ENCODE results near the gene SLC24A3. TPM values are rescaled to one million over a fixed set of nuclear protein-coding genes. Genes with fewer than 3 reads are reported as not detected.

The SLC24A3 gene
- total RNA-seq, 4 donors from 2014 or later, result 1.6 to 38.8 (median 3.7) TPM

DNA sequence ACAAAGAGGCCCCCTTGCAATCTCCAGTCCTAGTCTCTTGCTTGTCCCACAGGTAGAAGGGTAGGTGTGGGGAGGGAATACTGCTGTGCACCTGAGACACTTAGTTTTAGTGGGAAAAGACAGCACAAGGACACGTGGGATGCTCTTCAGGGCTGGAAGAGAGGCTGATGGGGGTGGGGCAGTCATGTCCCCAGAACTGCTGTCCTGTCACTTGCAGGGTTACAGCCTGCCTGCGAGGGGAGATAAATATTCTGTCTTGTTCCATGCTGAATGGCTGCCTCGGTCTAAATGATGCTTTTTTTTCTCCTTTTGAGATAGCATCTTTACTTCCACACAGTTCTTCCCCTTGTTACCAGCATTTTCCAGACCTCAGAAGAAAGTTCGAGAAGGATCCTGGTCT lies 106.2 kb downstream of the SLC24A3 start:
- TF ChIP-seq, protein P1, sequence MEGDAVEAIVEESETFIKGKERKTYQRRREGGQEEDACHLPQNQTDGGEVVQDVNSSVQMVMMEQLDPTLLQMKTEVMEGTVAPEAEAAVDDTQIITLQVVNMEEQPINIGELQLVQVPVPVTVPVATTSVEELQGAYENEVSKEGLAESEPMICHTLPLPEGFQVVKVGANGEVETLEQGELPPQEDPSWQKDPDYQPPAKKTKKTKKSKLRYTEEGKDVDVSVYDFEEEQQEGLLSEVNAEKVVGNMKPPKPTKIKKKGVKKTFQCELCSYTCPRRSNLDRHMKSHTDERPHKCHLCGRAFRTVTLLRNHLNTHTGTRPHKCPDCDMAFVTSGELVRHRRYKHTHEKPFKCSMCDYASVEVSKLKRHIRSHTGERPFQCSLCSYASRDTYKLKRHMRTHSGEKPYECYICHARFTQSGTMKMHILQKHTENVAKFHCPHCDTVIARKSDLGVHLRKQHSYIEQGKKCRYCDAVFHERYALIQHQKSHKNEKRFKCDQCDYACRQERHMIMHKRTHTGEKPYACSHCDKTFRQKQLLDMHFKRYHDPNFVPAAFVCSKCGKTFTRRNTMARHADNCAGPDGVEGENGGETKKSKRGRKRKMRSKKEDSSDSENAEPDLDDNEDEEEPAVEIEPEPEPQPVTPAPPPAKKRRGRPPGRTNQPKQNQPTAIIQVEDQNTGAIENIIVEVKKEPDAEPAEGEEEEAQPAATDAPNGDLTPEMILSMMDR (IDR thresholded peaks at IDR 0.05), result no peak
- TF ChIP-seq POLR2A (IDR thresholded peaks at IDR 0.05), result no peak
- no peaks in the 10 kb centered on the region for H3K27me3 ChIP-seq
- no peaks in the 10 kb centered on the region for H3K4me1 ChIP-seq
- H3K27ac ChIP-seq, result no peak overlapping the region
- no peak for DNase-seq
- no peaks in the 10 kb centered on the region for H3K9me3 ChIP-seq
- H3K36me3 ChIP-seq, result no peaks in the 10 kb centered on the region
- H3K4me3 ChIP-seq, result no peak overlapping the region

DNA sequence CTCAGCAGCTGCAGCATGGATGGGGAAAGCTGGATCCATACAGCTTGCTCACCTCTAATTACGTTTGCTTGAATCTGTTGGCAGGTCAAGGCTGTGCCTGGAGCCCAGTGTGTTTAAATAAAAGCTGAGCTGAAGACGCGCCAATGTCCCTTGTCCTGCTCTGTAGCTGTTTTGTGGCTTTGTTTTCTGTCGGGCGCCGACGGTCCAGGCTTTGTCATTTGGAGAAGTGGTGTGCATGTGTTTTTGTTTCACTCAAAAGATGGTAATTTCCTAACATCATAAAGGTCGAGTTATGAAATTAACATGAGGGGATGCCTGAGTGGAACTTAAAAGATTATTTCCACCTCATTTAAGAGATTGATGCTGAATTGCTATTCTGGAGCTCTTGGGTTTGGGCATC lies 107.6 kb downstream of the SLC24A3 start:
- no peaks in the 10 kb centered on the region for H3K9me3 ChIP-seq
- no peaks in the 10 kb centered on the region for H3K4me1 ChIP-seq
- H3K27ac ChIP-seq, result no peak overlapping the region
- no peaks in the 10 kb centered on the region for H3K36me3 ChIP-seq
- no peak for DNase-seq
- no peak overlapping the region for H3K4me3 ChIP-seq
- TF ChIP-seq, protein P1 (IDR thresholded peaks at IDR 0.05), result no peak
- TF ChIP-seq POLR2A (IDR thresholded peaks at IDR 0.05), result no peak
- no peaks in the 10 kb centered on the region for H3K27me3 ChIP-seq

DNA sequence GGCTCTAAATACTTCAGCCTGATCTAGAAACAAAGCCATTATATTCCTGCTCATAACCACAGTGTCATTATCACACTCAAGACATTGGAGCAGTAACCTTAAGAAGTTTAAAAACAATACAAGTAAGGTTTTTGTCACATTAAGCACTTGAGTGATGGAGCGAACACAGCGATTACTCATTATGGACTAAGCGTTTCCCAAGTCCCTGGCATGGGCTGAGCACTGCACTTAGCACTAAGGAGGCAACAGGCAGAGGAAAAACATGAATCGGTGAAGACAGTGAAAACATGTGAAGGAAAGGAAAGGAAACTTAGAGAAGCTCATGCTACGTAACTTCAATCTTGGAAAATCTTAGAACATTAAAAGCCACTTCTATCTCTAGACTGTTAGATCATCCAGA lies 108.7 kb downstream of the SLC24A3 start:
- Histone ChIP-seq H3K9me3 (no peaks in the 10 kb centered on the region), H3K4me3 (no peak overlapping the region), H3K27me3 (no peaks in the 10 kb centered on the region), H3K36me3 (no peaks in the 10 kb centered on the region), H3K27ac (no peak overlapping the region), H3K4me1 (no peaks in the 10 kb centered on the region)
- TF ChIP-seq POLR2A (IDR thresholded peaks at IDR 0.05), result no peak
- TF ChIP-seq, protein P1 (IDR thresholded peaks at IDR 0.05), result no peak
- no peak for DNase-seq

DNA sequence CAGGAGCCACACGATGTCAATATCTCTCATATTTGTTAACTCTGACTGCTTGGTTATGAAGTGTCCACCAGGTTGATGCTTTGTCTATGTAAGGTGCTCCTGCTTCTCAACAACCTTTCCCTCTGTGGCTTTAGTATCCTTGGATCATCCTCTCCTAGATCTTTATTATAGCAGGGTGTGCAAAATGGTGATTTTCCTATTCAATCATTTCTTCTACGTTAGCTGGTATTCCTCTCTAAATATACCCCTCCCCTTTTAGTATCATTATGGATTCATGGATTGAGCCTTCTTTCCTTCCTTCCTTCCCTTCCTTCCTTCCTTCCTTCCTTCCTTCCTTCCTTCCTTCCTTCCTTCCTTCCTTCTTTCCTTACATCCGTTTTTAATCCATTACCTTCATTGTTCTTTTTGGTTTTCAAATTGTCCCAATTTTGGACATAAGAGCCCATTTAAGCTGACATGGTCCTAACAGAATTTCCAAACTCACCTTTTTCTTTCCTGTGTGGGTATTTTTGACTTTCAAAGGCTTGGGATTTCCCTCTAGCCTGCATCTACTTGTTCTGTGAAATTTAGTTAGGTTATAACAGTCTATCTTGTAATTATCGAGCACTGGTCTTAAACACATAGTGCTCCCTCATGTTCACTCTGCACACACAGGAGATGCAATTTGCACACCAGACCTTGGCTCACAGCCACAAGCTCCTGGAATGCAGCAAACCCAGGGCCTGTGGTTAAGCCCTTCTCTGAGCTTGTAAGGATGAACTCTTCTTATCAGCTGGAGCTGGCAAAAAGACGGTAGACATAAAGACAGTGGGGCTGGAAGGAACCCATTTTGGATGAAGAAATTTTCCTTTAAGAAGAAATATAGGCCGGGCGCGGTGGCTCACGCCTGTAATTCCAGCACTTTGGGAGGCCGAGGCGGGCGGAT lies 109.9 kb downstream of the SLC24A3 start:
- Histone ChIP-seq H3K9me3 (no peaks in the 10 kb centered on the region), H3K4me1 (no peaks in the 10 kb centered on the region), H3K27me3 (no peaks in the 10 kb centered on the region), H3K27ac (no peak overlapping the region), H3K36me3 (no peaks in the 10 kb centered on the region), H3K4me3 (no peak overlapping the region)
- DNase-seq, result no peak
- TF ChIP-seq POLR2A (IDR thresholded peaks at IDR 0.05), result no peak
- TF ChIP-seq, protein P1 (IDR thresholded peaks at IDR 0.05), result no peak

DNA sequence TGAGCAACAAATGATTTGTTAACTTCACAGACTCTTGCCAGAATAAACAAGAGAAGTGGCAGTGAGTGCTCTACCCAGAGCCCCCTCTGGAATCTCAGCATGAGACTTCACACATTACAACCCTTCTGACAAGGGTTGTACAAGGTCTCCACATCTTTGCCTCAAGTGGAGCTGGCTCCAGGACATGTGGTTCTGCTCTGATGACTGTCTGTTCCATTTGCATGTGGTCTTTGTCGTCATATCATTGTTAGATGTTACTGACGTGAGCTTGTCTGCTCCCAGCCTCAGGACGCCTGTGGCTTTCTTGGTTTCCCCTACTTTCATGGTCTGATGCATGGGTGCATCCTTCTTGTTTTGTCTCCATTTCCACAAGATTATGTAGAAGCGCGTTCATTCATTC lies 115.0 kb downstream of the SLC24A3 start:
- H3K9me3 ChIP-seq, result no peaks in the 10 kb centered on the region
- H3K27me3 ChIP-seq, result no peaks in the 10 kb centered on the region
- TF ChIP-seq POLR2A (IDR thresholded peaks at IDR 0.05), result no peak
- TF ChIP-seq, protein P1 (IDR thresholded peaks at IDR 0.05), result no peak
- no peaks in the 10 kb centered on the region for H3K36me3 ChIP-seq
- DNase-seq, result no peak
- no peaks in the 10 kb centered on the region for H3K4me1 ChIP-seq
- H3K27ac ChIP-seq, result no peak overlapping the region
- no peak overlapping the region for H3K4me3 ChIP-seq
